Tibial nerve (tissue), 4 donors: Measurements from ENCODE around the gene SIX4.

ENCODE experiments used
- EP300 ChIP-seq, 2 donors: sonication (generic); formaldehyde crosslinking; IDR thresholded peaks; one replicate each; pipeline ENCODE4 v1.6.1; 2017; ENCODE audit warnings: antibody characterized with exemption in 2 of 2, mild to moderate bottlenecking in 1 of 2
- POLR2A ChIP-seq, 2 donors: fragments of 450-650 bp; IDR thresholded peaks; one replicate each; pipeline ENCODE4 v1.6.1; 2017; ENCODE audit warnings: antibody characterized with exemption in 2 of 2, mild to moderate bottlenecking in 2 of 2, moderate library complexity in 2 of 2
- TF ChIP-seq, protein P1 (sequence below), 5 experiments: fragments of 200-600 bp in 3 of 5; fragments of 450-650 bp in 2 of 5; sonication (generic) in 3 of 5; IDR thresholded peaks; one replicate each; pipeline ENCODE4 v1.5.1; 2016 to 2019; ENCODE audit warnings: antibody characterized with exemption in 5 of 5, mild to moderate bottlenecking in 3 of 5, moderate library complexity in 2 of 5

GRCh38 chr14:60768602-60769001 is 44.5 kb upstream of the SIX4 start:
- TF ChIP-seq, protein P1, sequence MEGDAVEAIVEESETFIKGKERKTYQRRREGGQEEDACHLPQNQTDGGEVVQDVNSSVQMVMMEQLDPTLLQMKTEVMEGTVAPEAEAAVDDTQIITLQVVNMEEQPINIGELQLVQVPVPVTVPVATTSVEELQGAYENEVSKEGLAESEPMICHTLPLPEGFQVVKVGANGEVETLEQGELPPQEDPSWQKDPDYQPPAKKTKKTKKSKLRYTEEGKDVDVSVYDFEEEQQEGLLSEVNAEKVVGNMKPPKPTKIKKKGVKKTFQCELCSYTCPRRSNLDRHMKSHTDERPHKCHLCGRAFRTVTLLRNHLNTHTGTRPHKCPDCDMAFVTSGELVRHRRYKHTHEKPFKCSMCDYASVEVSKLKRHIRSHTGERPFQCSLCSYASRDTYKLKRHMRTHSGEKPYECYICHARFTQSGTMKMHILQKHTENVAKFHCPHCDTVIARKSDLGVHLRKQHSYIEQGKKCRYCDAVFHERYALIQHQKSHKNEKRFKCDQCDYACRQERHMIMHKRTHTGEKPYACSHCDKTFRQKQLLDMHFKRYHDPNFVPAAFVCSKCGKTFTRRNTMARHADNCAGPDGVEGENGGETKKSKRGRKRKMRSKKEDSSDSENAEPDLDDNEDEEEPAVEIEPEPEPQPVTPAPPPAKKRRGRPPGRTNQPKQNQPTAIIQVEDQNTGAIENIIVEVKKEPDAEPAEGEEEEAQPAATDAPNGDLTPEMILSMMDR (IDR thresholded peaks at IDR 0.05): no peak
- TF ChIP-seq POLR2A (IDR thresholded peaks at IDR 0.05) (no peak), EP300 (IDR thresholded peaks at IDR 0.05) (no peak)
